GM21786 (cell line): ENCODE data around the gene SMC6.

Experiments used
- ATAC-seq: cut with Tn5 transposase; IDR thresholded peaks from one replicate; pipeline ENCODE4 v1.9.1; 2021; ENCODE audit not compliant: unreplicated experiment

Gene SMC6

DNA sequence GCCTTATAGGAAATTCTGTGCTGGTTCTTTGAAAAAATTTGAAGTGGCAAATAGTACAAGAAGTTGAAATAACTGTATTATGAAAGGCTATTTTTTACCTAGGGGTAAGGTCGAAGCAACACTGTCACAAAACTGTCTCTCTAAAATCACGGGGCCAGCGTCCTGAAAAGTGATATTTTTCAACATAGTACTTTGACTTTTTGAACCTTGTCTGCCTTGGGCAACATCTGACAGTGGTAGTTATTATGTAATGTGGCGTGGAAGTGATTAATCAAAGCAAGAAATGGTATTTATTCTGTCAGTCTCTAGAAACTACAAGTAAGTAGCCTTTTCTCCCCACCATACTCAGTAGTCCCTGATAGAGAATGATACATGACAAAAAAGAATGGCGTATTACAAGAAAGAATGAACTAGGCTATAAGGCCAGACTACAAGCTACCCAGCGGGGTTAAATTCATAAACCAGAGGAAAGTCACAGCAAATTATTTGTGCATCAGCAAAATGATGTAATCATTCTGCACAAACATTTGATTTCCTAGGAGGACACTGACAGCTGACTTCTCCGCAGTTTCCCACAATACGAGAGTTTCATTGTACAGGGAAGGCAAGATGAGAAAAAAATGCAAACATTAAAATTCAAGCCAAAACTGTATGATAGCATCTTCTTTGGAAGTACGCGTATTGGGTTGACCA lies 10.2 kb upstream of the SMC6 start:
- ATAC-seq = no peak

DNA sequence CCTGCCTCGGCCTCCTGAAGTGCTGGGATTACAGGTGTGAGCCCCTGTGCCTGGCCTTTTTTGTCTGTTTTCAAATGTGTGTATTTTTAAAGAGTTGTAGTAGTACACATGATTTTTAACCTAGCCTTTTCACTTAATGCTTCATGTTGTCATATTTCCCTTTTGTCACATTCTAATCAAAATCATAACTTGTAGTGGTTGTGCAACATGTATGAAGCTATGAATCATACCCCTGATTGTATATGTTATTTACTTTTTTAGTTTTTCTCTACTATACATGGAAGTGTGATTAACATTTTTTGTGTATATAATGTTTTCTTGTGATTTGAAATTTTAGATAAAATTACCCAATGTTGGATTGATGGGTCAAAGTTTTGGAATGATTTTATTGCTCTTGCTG lies 8.8 kb upstream of the SMC6 start:
- ATAC-seq = no peak

GRCh38 chr2:17759805-17760204 lies 6.2 kb upstream of the SMC6 start:
- ATAC-seq = no peak

DNA sequence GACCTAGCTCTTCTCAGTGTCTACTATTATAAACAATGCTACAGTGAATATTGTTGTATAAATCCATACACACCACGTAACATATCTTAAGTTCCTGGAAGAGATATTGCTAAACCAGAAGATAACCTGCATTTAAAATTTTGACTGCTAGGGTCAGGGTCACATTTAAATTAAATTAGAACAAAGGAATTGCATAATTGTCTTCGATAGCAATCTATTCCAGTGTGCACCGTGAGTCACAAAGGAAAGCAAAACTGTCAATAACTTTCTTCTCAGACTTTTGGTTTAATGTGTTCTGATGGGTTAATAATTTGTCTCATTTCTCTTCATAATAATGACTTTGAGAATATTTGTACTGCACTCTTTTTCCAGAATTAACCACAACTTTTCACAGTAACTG lies 4.5 kb upstream of the SMC6 start:
- no peak for ATAC-seq

DNA sequence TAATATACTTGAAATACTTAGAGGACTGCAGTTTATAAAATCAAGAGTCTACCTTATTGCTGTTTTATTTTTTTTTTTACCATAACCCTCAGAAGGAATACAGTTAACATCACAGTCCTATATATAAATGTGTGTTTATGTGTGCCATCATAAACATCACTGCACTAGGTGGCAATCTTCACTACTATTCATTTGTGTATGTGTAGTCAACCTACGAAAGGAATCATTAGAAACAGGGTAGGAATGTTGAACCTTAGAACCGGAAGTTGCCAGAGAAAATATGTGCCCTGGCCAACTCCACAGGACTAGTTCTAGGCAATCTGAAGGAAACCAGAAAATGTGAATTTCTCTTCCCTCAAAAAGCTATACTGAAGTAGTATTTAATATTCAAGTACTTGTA lies 3.7 kb upstream of the SMC6 start:
- ATAC-seq = no peak

- ATAC-seq = no peak
These were observed 3.1 kb upstream of the SMC6 start for GRCh38 chr2:17756668-17757067.

DNA sequence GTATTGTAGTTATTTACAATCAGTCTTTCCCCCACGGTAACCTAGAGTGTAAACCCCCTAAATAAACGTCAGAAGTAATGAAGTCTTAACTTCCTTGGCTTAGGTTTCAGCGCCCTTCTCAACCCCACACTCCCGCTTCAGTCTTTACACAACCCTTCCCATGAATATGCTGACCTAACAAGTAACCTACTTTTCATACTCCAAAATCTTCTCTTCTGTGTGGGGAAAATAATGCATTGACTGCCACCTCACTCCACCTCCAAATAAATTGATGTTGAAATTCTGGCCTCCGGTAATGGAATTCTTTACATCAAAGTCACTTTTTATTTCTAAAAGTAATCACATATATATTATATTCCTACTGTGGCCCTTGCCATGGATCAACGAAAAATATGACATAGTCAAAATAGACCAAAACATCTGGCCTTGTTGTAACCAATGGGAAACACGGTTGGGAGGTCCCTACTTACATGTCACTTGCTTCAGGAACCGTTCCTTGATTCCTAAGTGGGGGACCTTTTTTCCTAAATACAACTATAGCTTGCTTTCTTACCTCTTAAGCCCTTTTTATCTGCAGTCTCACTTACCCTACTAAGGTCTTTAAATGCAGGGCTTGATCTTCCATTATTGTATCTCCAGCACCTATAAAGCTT lies 1.3 kb upstream of the SMC6 start:
- no peak for ATAC-seq

DNA sequence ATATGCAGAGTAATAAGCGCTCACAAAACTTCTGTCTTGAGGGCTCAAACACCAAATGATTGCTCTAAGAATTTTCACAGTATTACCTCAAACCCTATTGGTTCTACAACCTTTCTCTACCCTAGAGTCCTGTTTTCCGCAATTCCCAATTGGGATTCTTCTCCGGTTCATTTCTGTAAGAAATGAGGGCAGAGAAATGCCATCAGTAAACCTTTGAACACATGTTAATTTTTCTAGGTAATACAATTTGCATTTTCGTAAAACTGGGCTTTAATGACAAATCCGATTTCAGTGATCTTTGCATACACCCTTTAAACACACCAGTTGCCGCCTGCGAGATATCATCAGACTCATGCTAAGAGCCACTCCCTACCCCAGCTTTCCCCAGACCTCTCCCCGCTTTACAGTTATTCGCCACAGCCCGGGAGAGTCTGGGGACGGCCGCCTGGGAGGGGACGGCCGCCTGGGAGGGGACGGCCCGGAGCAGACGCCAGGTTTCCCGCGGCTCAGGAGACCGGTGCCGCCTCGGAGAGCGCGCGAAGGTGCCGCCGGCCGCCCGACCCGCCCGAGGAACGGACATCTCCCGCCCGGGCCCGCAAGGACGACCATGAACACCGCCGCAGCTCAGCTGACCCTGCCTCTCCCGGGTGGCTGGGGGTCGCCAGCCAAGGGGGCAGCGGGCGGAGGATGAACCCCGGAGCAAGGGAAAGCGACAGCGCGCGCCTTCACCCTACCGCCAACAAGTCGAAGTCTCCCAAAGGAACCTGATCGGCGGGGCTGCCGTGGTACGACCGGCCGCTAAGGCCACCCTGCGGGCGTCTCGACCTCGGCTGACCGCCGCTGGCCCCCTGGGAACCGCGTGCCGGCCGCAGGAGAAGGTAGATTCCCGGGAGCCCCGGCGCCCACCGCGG lies 463 bp downstream of the SMC6 start:
- ATAC-seq = peak; percentile 28

- peak; percentile 16 for ATAC-seq
These were observed 1.4 kb downstream of the SMC6 start for GRCh38 chr2:17752246-17752645.

DNA sequence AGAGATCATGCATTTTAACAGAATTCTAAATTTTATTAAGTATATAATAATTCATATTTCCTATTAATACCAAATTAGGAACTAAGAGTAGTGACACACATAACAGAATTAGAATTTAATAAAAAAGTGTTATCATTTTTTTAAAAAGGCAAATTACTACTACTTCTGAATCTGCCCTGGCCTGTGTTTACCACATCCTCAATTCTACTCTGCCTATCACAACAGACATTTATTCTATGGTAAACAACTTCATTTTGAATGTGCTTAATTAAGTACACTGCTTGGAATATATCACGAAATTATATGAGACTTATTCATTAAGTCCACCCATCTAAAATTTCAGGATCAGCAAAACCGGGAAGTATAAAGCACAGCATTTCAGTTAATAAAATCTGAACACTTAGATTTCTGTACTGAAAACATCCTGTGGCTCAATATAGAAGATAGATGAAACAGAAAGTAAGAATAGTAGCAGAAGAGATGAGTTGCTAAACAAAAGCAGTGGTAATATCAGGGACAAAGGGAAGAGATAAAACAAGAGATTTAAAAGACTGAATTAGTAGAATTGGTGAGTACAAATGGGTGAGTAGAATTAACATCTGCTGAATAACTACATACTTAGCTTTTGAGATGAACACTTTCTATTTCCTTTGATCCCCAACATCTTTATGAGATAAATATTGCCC lies 3.7 kb downstream of the SMC6 start:
- ATAC-seq = peak; percentile 29

DNA sequence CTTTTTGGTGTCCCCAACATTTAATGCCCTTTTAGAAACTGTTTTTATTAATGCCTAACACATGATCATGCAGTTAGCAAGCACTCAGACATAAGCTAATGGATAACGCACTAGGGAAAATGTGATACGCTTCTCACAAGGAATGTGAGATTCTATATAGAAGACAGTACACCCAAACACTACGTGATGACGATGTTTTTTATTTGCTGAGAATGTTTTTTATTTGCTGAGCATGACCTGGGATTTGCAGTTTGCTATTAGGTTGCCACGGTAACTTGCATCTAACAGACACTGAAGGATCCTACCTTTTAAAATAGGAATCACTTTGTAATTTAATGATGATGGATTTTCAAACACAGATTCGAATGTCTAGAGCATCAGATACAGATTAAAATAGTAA lies 4.9 kb downstream of the SMC6 start:
- ATAC-seq = no peak

DNA sequence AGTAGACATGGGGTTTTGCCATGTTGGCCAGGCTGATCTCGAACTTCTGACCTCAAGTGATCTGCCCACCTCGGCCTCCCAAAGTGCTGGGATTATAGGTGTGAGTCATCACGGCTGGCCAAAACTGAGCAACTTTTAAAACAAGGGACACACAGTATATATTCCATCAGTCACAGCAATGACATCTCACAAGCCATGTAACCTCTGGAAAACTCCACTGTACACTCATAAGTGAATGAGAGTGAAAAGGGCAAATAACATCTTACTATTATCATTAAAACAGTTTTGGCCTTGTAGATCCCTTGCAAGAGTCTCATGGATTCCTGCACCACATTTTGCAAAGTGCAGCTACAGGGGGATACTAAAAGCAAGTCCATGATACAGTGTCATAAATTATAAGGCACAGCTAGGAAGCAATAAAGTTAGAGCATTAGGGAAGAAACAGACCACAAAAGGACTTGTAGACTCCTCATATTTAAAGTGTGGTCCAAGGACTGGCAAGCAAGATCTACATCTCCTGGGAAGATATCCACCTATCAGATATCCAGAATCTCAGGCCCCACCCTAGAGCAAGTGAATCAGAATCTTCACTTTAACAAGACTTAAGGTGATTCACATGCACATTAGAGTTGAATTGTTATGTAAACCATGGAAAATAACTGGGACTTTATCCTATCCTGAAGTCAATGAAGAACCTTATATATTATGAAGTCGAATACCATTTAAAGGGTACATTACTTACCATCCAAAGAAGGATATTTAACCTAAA lies 5.7 kb downstream of the SMC6 start:
- ATAC-seq = no peak

GRCh38 chr2:17740203-17740602 lies 13.4 kb downstream of the SMC6 start:
- ATAC-seq = no peak

GRCh38 chr2:17736989-17737388 lies 16.6 kb downstream of the SMC6 start:
- ATAC-seq = no peak

GRCh38 chr2:17735864-17736263 lies 17.7 kb downstream of the SMC6 start:
- no peak for ATAC-seq

- ATAC-seq = no peak
These were observed 20.0 kb downstream of the SMC6 start for GRCh38 chr2:17733599-17733998.

- no peak for ATAC-seq
These were observed 23.7 kb downstream of the SMC6 start for GRCh38 chr2:17729880-17730279.

- no peak for ATAC-seq
These were observed 25.4 kb downstream of the SMC6 start for GRCh38 chr2:17728210-17728609.

GRCh38 chr2:17719562-17720371 lies 33.8 kb downstream of the SMC6 start:
- no peak for ATAC-seq

DNA sequence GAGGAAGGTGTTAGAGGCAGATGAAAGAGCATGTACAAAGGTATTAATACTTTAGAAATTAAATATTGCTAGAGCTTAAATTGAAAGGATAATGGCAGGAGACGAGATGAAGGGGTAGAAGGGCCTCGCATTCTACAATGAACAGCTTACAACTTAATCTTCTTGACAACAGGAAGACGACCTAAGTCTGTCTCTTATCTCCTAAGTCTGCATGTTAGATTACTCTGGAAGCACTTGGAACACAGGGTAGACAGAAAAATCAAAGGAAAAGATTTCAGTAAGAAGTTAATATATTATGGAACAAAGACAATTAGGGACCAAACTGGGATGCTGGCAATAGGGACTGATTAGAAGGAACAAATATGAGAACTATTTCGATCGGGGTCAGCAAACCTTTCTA lies 34.9 kb downstream of the SMC6 start:
- no peak for ATAC-seq
